ENCODE measurements around the gene QRFPR. TPM values are rescaled to one million over a fixed set of nuclear protein-coding genes. Genes with fewer than 3 reads are reported as not detected.

The QRFPR gene
- total RNA-seq (2022; extraction: Qiagen RNA extraction; ENCODE audit: low read depth), result 0.05 TPM in 1 of 5 replicates, not detected in the others

DNA sequence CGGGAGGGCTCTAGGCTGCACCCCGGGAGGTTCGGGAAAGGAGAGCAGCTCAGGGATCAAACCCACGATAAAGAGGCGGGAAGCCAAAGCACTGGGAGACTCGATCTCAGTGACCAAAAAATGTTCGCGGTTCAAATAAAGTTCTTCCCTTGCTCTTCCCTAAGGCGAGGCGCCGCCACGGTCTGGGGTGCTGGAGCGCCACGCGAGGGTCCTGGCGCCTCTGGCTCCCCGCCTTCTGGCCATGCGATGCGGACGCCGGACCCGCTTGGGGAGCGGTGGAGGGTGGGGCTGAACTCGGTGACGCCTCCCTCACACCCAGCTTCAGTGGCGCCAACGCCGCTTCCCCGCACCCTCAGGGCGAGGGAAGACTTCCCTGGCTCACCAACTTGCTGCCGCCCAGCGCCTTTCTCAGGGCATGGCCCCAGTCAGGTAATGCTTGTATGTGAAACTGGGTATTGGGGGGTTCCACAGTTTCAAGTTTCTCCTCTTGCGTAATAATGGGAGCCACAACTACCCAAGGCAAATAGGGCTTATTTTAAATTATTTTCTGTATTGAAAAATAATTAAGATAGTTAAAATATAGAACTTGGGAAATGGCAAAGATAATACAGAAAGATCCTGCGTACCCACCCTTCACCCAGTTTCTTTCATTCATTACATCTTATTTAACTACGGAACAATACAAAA lies at the start of gene QRFPR:
Gene QRFPR (minus strand): TSS at position 243 of the 687 bp plus-strand sequence. CDS start 371 bp downstream, outside the sequence.

Other genes with a start within 250 kb of the QRFPR start
- 0.23 to 0.72 TPM (median 0.56 TPM) in 5 replicates for gene TNIP3, start 216.7 kb downstream of the QRFPR start, total RNA-seq (2022; extraction: Qiagen RNA extraction; ENCODE audit: low read depth)